Vagina (tissue), 2 donors: ENCODE data around the gene SETD3.

ENCODE experiments used
- CTCF ChIP-seq, 3 experiments: fragments of 450-650 bp in 2 of 3; fragments of 200-600 bp in 1 of 3; sonication (generic) in 1 of 3; IDR thresholded peaks; one replicate each; pipeline ENCODE4 v1.5.1; 2017 to 2019; ENCODE audit warnings: antibody characterized with exemption in 3 of 3, mild to moderate bottlenecking in 2 of 3, moderate library complexity in 2 of 3
- POLR2A ChIP-seq, 2 donors: fragments of 450-650 bp; IDR thresholded peaks; one replicate each; pipeline ENCODE4 v1.6.1; 2017; ENCODE audit warnings: antibody characterized with exemption in 2 of 2, mild to moderate bottlenecking in 2 of 2, moderate library complexity in 2 of 2

DNA sequence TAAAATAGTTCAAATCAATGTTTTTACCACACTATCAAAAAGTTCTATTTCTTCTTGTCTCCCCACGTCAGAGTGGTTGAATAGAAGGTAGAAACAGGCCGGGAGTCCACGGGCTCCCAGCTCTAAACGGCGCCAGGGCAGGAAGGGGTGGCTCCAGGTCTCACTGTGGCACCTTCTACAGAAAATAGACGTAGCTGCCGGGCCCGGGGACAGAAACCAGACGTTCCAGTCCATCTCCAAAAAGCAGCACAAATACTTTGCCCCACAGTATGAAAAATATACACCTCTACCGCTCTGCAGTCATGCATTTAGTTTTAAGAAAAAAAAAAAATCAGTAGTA is 31.4 kb upstream of the SETD3 start:
- TF ChIP-seq CTCF (IDR thresholded peaks at IDR 0.05) (no peak), POLR2A (IDR thresholded peaks at IDR 0.05) (no peak)
